ENCODE data around the gene DCLK1. TPM values are rescaled to one million over a fixed set of nuclear protein-coding genes. Genes with fewer than 3 reads are reported as not detected.
"Not testable (repeated sequence)": the region's sequence is repeated elsewhere in the genome, so short reads cannot be mapped to it uniquely, and the experiment has no call there.

DCLK1 gene
- total RNA-seq, 2 donors from 2014 or later: 2.6 to 8.6 TPM

DNA sequence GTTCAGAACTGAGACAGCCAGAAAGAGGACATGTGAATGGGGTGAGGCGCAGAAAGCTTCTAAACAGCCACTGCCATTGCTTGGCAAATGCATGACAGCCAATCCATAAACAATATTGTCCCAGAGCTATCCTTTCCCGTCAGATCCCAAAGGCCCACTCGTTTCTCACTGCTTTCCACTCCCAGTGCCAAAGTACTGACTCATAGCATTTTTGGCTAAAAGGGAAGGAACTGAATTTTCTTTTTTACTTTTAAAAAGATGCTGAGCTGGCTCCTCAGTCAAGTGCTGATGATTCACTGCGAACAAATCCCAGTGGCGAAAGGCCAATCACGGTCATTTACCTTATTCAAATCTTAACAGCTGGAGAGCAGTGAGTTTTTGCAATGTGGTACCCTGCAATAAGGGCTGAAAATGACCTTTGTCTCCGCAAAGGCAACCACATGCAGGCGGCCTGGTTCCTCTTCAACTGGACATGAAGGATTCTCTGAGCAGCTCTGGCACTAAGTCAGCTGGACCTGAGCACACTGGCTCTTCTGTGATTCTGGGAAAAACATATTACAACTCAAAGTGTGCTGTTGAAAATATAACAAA lies 151.7 kb downstream of the DCLK1 start:
- no peaks in the 10 kb centered on the region for H3K4me1 ChIP-seq
- WGBS, 2 donors: 76 to 79% methylated on average over 8 of the region's 8 CpGs
- no peak overlapping the region for H3K4me3 ChIP-seq
- H3K9me3 ChIP-seq: no peaks in the 10 kb centered on the region
- H3K27ac ChIP-seq: peak overlapping the region in 2 of 4 donors; percentile 6 to 17
- intact Hi-C loops (cut with DNase I): loop anchor here (5.0 to 10.0 kb wide), 2 partner anchors 298 to 755 kb away; no protein-coding TSS in a partner anchor
- DNase-seq (peak; percentile 28 to 70 (median 52)), ATAC-seq (peak; percentile 63)
- no peak for TF ChIP-seq CTCF (IDR thresholded peaks at IDR 0.05)
- no peak for TF ChIP-seq POLR2A (IDR thresholded peaks at IDR 0.05)
- H3K27me3 ChIP-seq: no peaks in the 10 kb centered on the region
- H3K36me3 ChIP-seq (replicated peaks in 1 of 2; ENCODE audit: insufficient read depth in 1 of 2, low read depth in 2 of 2): no peaks in the 10 kb centered on the region

GRCh38 chr13:35978607-35979316 lies 152.4 kb downstream of the DCLK1 start:
- H3K4me3 ChIP-seq: no peak overlapping the region
- ATAC-seq (peak; percentile 62), DNase-seq (peak; percentile 20 to 36 (median 29))
- peak overlapping the region in 2 of 4 donors; percentile 6 to 17 for H3K27ac ChIP-seq
- H3K27me3 ChIP-seq: no peaks in the 10 kb centered on the region
- TF ChIP-seq CTCF (IDR thresholded peaks at IDR 0.05) (peak; percentile 65 to 88 (median 83)), POLR2A (IDR thresholded peaks at IDR 0.05) (no peak)
- H3K9me3 ChIP-seq: no peaks in the 10 kb centered on the region
- WGBS, 2 donors: 35 to 42% methylated on average over 10 of the region's 10 CpGs
- intact Hi-C loops (cut with DNase I): loop anchor here (5.0 to 10.0 kb wide), 2 partner anchors 299 to 756 kb away; no protein-coding TSS in a partner anchor
- H3K4me1 ChIP-seq: no peaks in the 10 kb centered on the region
- no peaks in the 10 kb centered on the region for H3K36me3 ChIP-seq (replicated peaks in 1 of 2; ENCODE audit: insufficient read depth in 1 of 2, low read depth in 2 of 2)

- intact Hi-C loops (cut with DNase I): loop anchor here (5.0 to 10.0 kb wide), 2 partner anchors 300 to 758 kb away; no protein-coding TSS in a partner anchor
- Histone ChIP-seq H3K4me3 (no peak overlapping the region), H3K9me3 (no peaks in the 10 kb centered on the region), H3K27ac (no peak overlapping the region), H3K27me3 (no peaks in the 10 kb centered on the region), H3K4me1 (no peaks in the 10 kb centered on the region), H3K36me3 (replicated peaks in 1 of 2; ENCODE audit: insufficient read depth in 1 of 2, low read depth in 2 of 2) (no peaks in the 10 kb centered on the region)
- 44 to 49% methylated on average over 2 of the region's 2 CpGs for WGBS, 2 donors
- ATAC-seq (no peak), DNase-seq (no peak)
- no peak for TF ChIP-seq POLR2A (IDR thresholded peaks at IDR 0.05)
- TF ChIP-seq CTCF (IDR thresholded peaks at IDR 0.05): no peak
Observed at GRCh38 chr13:35977060-35977459, 154.1 kb downstream of the DCLK1 start.

- WGBS, 2 donors: 51% methylated on average over 7 of the region's 7 CpGs
- TF ChIP-seq CTCF (IDR thresholded peaks at IDR 0.05) (no peak), POLR2A (IDR thresholded peaks at IDR 0.05) (no peak)
- no peaks in the 10 kb centered on the region for H3K36me3 ChIP-seq (replicated peaks in 1 of 2; ENCODE audit: insufficient read depth in 1 of 2, low read depth in 2 of 2)
- no peaks in the 10 kb centered on the region for H3K27me3 ChIP-seq
- no peaks in the 10 kb centered on the region for H3K4me1 ChIP-seq
- ATAC-seq: no peak
- H3K9me3 ChIP-seq: no peaks in the 10 kb centered on the region
- intact Hi-C loops (cut with DNase I): loop anchor here (5.0 to 10.0 kb wide), 2 partner anchors 301 to 759 kb away; no protein-coding TSS in a partner anchor
- H3K4me3 ChIP-seq: no peak overlapping the region
- DNase-seq: no peak
- H3K27ac ChIP-seq: no peak overlapping the region
Observed at GRCh38 chr13:35976126-35976525, 155.1 kb downstream of the DCLK1 start.

DNA sequence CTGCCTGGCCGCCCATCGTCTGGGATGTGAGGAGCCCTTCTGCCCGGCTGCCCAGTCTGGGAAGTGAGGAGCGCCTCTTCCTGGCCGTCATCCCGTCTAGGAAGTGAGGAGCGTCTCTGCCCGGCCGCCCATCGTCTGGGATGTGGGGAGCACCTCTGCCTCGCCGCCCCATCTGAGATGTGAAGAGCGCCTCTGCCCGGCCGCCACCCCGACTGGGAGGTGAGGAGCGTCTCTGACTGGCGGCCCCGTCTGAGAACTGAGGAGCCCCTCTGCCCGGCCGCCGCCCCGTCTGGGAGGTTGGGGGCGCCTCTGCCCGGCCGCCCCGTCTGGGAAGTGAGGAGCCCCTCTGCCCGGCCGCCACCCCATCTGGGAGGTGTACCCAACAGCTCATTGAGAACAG lies 164.2 kb downstream of the DCLK1 start:
- H3K27ac ChIP-seq; H3K27me3 ChIP-seq; DNase-seq; H3K4me1 ChIP-seq; ATAC-seq; H3K36me3 ChIP-seq (replicated peaks in 1 of 2; ENCODE audit: insufficient read depth in 1 of 2, low read depth in 2 of 2); H3K4me3 ChIP-seq; H3K9me3 ChIP-seq; intact Hi-C loops (cut with DNase I): not testable (repeated sequence)
- 96% methylated on average over 29 of the region's 29 CpGs; no CpG with 5 or more reads in 1 of the 2 donors for WGBS, 2 donors

Measured in body of pancreas (tissue), 4 donors.